SJCRH30 (cell line): Measurements from ENCODE around the gene SLC23A3. TPM values are rescaled to one million over a fixed set of nuclear protein-coding genes. Genes with fewer than 3 reads are reported as not detected.

Experiments used
- DNase-seq, 2 experiments: peaks; one replicate each; pipeline ENCODE4 v3.0.0-alpha.2; 2015 to 2020
- H3K27ac ChIP-seq: fragments of 250-450 bp; sonication (Bioruptor Pico); 2 replicates; pipeline ENCODE4 v1.5.1; 2020; ENCODE audit warnings: mild to moderate bottlenecking, moderate library complexity
- H3K27me3 ChIP-seq: fragments of 250-450 bp; sonication (Bioruptor Pico); 2 replicates; pipeline ENCODE4 v1.5.1; 2020; ENCODE audit warnings: mild to moderate bottlenecking, moderate library complexity
- H3K36me3 ChIP-seq: fragments of 250-450 bp; sonication (Bioruptor Pico); 2 replicates; pipeline ENCODE4 v1.5.1; 2020; ENCODE audit warnings: mild to moderate bottlenecking, moderate library complexity
- H3K4me1 ChIP-seq: fragments of 250-450 bp; sonication (Bioruptor Pico); 2 replicates; pipeline ENCODE4 v1.5.1; 2020; ENCODE audit warnings: mild to moderate bottlenecking, moderate library complexity
- H3K4me3 ChIP-seq: fragments of 250-450 bp; sonication (Bioruptor Pico); 2 replicates; pipeline ENCODE4 v1.5.1; 2020; ENCODE audit warnings: mild to moderate bottlenecking, moderate library complexity
- H3K9me3 ChIP-seq: fragments of 250-450 bp; sonication (Bioruptor Pico); replicated peaks from 2 replicates; pipeline ENCODE4 v1.5.1; 2020; ENCODE audit warnings: mild to moderate bottlenecking, moderate library complexity
- total RNA-seq: library from RNA; depleted of rRNA; stranded (reverse); fragments of >200 nt; shearing (Covaris generic); gene quantifications from 2 replicates; pipeline ENCODE4 v1.2.3, GENCODE V29; 2014; rRNA removed

The SLC23A3 gene
- total RNA-seq, 1 experiment from 2014 or later, result 0.10 TPM

DNA sequence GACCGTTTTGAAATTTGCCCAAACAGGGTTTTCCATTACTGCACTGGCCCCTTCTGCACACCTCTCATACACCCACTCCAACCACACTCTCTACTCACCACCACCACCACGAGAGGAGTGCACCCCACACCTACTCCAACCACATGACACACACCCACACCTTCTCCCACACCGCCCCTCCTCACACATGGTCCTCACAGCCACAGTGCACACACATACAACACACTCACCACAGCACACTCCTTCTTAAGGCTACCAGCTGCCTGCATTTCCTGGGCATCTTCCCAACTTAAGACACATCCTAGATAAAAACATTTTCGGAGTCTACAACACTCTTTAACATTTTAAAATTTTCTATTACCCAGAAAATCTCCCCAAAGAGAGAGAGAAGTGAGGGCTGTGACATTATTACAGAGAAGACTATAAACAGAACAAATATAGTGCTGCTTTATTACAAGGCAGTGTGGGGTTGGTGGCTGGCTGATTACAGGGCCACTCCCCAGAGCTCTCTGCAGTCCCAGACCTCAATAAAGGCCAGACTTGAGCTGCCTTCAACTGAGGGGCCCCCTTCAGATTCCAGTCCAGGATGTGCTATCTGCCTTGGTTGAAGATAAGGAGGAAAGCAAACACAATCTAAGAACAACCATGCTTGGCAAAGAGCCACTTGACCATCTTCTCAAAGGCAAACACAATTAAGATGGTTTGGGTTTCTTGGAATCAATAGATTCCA is 45.3 kb downstream of the SLC23A3 start:
- Histone ChIP-seq H3K4me1 (no peaks in the 10 kb centered on the region), H3K27ac (no peak overlapping the region), H3K4me3 (no peak overlapping the region), H3K9me3 (no peaks in the 10 kb centered on the region), H3K27me3 (no peaks in the 10 kb centered on the region), H3K36me3 (no peaks in the 10 kb centered on the region)
- DNase-seq, result no peak

DNA sequence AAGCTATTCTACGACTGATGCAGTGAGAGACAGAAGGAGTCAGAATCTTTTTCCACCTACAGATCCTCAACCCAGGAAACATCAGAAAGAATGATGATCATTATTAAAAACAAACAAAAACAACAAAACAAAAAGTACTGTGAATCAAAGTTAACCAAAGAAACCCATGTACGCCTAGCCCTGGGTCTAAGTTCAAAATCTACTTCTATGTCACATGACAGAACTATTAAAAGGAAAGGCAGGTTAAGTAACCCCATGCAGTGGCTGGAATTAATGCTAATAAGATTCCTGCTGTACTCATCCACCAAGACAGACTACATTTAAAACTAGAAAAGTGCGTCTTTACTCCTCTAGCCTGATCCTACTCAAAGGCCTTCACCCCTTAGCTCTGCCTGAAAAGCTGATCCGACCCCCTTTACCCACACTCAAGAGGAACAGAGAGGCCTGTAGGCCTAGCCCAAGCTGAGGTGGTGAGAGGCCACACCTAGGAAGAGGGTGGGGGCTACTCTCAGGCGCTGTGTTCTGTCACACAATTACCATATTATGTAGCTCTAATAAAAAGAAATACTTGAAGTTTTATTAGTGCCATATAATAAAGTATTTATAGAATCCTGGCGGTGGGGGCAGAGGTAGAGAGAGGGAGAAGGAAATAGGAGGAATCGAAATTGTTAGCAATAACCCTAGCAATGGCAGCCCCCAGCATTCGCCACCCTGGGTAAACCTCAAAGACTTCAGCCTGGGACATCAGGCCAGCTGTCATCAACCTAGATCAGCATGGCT is 46.3 kb downstream of the SLC23A3 start:
- H3K27me3 ChIP-seq, result no peaks in the 10 kb centered on the region
- DNase-seq, result no peak
- H3K27ac ChIP-seq, result no peak overlapping the region
- H3K4me3 ChIP-seq, result no peak overlapping the region
- no peaks in the 10 kb centered on the region for H3K36me3 ChIP-seq
- H3K4me1 ChIP-seq, result no peaks in the 10 kb centered on the region
- H3K9me3 ChIP-seq, result no peaks in the 10 kb centered on the region

DNA sequence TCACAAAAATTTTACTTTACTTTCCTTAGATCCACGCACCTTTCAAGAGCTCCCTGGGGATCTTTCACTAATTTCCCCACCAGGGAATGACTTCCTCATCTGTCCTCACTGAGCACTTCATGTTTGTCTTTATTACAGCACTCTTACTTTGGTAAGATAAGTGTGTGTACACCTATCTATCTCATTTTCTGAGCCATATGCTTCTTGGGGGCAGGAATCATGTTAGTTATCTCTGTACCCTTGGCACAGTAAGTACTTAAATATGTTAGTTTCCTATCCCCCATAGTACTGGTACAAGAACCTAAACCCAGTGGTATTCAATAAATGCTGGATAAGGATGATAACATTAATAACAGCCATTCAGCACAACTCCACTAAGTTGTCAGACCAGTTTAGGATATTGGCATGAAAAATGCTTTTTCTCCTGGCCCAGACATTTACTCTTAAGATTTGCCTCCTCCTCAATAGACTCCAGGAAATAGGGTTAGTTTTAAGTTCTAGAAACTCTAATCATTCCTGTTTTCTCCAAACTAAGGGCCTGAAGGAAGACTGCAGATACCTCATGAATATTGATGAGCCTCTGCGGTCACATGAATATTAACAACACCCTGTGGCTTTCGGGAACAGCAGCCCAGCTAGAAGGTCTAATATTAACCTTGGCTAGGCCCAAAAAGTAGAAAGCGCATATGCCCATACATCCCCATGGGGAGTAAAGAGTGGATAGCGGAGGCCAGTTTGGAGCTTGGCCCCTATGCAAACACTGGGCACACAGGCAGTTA is 47.4 kb downstream of the SLC23A3 start:
- no peak overlapping the region for H3K27ac ChIP-seq
- no peak overlapping the region for H3K4me3 ChIP-seq
- H3K9me3 ChIP-seq, result no peaks in the 10 kb centered on the region
- H3K27me3 ChIP-seq, result no peaks in the 10 kb centered on the region
- H3K4me1 ChIP-seq, result no peaks in the 10 kb centered on the region
- H3K36me3 ChIP-seq, result no peaks in the 10 kb centered on the region
- DNase-seq, result no peak

DNA sequence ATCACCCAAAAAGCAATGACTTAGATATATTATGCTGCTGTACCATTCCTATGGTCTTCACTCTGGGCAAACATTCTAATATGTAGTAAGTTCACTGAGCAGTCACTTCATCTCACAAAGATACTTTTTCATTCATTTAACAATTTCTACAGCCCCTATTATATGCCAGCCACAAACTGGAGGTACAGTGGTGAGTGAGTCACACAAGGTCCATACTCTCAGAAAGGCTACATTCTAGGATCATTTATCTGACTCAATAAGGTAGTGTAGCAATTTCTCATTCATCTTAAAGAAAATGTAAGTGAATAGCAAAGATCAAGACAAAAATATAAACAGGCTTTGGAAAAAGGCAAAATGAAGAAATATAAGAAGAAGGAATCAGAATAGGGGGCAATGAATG is 49.7 kb downstream of the SLC23A3 start:
- DNase-seq, result no peak
- H3K27ac ChIP-seq, result no peak overlapping the region
- no peaks in the 10 kb centered on the region for H3K9me3 ChIP-seq
- H3K36me3 ChIP-seq, result no peaks in the 10 kb centered on the region
- H3K4me1 ChIP-seq, result no peaks in the 10 kb centered on the region
- H3K4me3 ChIP-seq, result no peak overlapping the region
- H3K27me3 ChIP-seq, result no peaks in the 10 kb centered on the region

DNA sequence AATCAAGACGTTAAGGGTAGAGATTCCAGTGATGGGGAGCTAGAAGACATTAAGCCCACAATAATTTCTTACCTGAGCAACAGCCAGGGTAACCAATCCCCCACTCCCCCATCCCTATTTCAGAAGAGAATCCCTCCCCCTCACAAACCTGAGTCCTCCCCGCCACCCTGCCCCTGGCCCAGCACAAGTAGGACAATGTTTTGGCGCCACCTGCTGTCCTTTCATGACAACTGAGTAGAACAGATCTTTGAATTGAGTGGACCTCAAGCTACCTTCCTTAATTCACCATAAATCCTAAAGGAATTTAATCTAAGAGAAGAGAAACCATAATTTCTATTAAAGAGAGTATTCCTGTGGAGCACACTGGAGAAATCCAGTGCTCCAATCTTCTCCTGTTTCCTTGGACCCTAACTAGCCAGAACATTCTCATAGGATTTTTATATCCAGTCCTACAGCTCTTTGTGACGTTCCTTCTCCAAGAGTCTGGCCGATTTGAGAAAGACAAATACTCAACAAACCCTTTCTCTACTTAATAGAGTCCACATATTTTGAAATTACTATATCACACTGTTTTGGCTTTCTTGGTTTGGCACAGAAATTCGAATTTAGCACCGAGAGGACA is 50.3 kb downstream of the SLC23A3 start:
- DNase-seq, result peak; percentile 62 to 81
- no peaks in the 10 kb centered on the region for H3K4me1 ChIP-seq

DNA sequence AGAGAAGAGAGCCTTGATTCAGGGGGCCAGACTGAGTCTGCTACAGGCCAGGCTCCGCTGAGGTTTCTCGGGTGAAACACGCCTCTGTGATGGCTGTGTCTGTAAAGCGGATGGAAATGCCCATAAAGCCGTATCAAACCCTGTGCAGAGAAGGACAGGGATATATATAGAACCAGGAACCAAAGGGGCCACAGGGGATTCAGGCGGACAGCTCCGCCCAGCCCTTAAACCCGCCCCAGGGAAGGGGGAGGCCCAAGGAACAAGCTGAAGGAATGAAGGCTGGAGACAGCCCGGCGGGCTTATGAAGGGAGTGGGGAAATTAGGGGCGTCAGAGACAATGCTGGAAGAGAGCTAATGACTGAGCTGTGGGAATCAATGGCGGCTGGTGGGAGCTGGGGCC is 51.3 kb downstream of the SLC23A3 start:
- Histone ChIP-seq H3K4me3 (no peak overlapping the region), H3K27me3 (no peaks in the 10 kb centered on the region), H3K9me3 (no peaks in the 10 kb centered on the region), H3K27ac (no peak overlapping the region), H3K4me1 (no peaks in the 10 kb centered on the region), H3K36me3 (no peaks in the 10 kb centered on the region)
- no peak for DNase-seq

More for the DNA sequence above, 50.3 kb downstream of the SLC23A3 start:
- no peak overlapping the region for H3K4me3 ChIP-seq
- no peak overlapping the region for H3K27ac ChIP-seq
- H3K27me3 ChIP-seq, result no peaks in the 10 kb centered on the region
- no peaks in the 10 kb centered on the region for H3K9me3 ChIP-seq
- H3K36me3 ChIP-seq, result no peaks in the 10 kb centered on the region

DNA sequence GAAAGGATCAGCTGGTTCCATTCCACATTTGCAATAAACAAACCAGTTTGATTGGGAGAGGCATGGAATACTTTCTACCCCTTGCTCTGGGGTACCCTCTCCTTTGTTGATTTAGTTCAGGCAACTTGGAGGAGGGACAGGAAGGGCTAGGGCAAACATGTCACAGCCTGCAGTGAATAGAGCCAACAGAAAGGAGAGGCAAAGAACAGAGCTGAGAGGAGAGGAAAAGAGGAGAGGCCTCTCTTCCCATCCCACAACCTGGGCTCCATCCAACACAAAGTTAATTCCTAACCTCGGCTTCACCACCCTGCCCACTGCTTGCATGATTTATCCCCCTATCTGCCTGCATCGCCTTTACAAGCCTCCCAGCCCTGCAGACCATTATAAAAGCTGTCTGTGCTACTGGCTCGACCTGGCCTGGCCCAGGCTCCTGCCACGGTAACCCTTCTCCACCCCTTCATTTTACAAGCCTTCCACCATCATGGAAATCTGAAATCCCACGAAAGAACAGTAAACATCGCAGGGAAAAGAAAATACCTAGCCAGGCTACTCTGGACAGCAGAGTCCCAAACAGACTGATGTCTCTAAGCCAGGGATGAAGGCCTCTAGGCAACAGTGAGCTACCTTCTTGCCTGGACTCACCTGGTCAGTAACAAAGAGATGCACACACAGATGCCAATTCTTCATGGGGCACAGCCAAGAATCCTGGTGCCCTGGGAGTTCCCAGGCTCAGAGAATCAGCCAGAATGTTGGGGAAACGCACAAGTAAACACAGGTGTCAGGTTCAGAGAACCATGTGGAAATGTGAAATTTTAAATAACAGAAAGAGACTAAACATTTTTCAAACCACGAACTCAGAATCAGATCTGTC is 52.8 kb downstream of the SLC23A3 start:
- H3K4me3 ChIP-seq, result no peak overlapping the region
- H3K27me3 ChIP-seq, result no peaks in the 10 kb centered on the region
- no peaks in the 10 kb centered on the region for H3K36me3 ChIP-seq
- no peaks in the 10 kb centered on the region for H3K4me1 ChIP-seq
- no peak overlapping the region for H3K27ac ChIP-seq
- H3K9me3 ChIP-seq, result no peaks in the 10 kb centered on the region
- DNase-seq, result no peak

DNA sequence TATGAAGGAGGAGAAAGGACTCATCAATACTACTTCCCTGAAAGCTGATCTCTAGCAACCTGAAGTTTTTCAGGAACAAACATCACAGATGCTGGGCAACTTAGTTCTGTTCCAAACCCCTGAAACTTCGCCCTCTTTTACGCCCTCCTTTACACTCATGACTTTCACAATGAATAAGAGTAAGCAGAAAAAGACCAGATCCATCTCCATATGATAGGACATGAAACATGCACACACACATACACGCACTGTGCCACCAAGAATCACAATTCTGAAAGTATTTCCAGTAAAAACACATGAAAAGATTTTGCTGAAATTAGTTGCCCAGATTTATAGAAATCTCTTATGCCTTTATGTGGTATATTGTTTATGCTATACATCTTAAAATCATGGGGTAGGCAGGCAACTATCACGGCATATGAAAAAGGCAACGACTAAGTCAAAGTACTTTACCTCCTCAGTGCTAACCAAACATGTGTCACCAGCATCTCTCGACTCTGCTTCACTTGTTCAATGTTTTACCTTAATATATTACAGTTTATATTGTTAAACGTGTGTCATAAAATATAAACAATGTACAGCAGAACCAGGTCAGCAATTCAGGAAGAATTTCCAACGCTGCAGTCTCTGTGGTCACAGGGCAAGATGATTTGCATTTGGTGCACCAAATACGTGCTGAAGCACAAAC is 57.0 kb downstream of the SLC23A3 start:
- H3K36me3 ChIP-seq, result no peaks in the 10 kb centered on the region
- no peaks in the 10 kb centered on the region for H3K9me3 ChIP-seq
- no peaks in the 10 kb centered on the region for H3K27me3 ChIP-seq
- H3K4me3 ChIP-seq, result no peak overlapping the region
- no peak for DNase-seq
- H3K4me1 ChIP-seq, result no peaks in the 10 kb centered on the region
- no peak overlapping the region for H3K27ac ChIP-seq

DNA sequence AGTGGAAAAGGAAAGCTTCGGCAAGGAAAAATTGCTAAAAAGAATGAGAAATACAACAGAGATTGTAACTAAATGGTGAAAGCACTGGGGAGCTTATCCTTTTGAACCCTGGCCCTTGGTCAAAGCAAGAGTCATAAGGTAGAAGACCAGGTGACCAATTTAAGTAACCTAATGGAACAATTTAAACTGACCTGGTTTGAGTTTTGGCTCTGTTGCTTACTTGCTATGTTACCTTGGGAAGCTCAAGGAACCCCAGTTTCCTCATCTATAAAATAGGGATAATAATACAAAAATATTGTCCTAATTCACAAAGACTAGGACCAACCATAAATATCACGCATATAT is 57.8 kb downstream of the SLC23A3 start:
- Histone ChIP-seq H3K27ac (no peak overlapping the region), H3K9me3 (no peaks in the 10 kb centered on the region), H3K27me3 (no peaks in the 10 kb centered on the region), H3K4me1 (no peaks in the 10 kb centered on the region), H3K36me3 (no peaks in the 10 kb centered on the region), H3K4me3 (no peak overlapping the region)
- no peak for DNase-seq

Other genes starting within 250 kb of the SLC23A3 start
- gene CDK5R2, start 210.4 kb downstream of the SLC23A3 start, total RNA-seq, result 0.14 TPM in 1 of 2 replicates, not detected in the other
- gene FEV, start 184.8 kb downstream of the SLC23A3 start, total RNA-seq, result not detected in 2 replicates
- 0.15 TPM in 1 of 2 replicates, not detected in the other for gene CRYBA2, start 176.6 kb downstream of the SLC23A3 start, total RNA-seq
- not detected in 2 replicates for gene CFAP65, start 128.5 kb downstream of the SLC23A3 start, total RNA-seq
- 0.10 TPM in 1 of 2 replicates, not detected in the other for gene IHH, start 109.1 kb downstream of the SLC23A3 start, total RNA-seq
- 19.6 and 21.7 TPM in 2 replicates for gene NHEJ1, start 9.2 kb downstream of the SLC23A3 start, total RNA-seq
- 13.0 and 13.3 TPM in 2 replicates for gene CNPPD1, start 6.9 kb upstream of the SLC23A3 start, total RNA-seq
- gene RETREG2, start 8.2 kb upstream of the SLC23A3 start, total RNA-seq, result 32.0 and 38.0 TPM in 2 replicates
- 16.0 and 16.2 TPM in 2 replicates for gene ZFAND2B, start 36.8 kb upstream of the SLC23A3 start, total RNA-seq
- 18.6 and 26.5 TPM in 2 replicates for gene ABCB6, start 48.9 kb upstream of the SLC23A3 start, total RNA-seq
- 35.3 and 37.8 TPM in 2 replicates for gene ATG9A, start 59.6 kb upstream of the SLC23A3 start, total RNA-seq
- 19.2 and 28.7 TPM in 2 replicates for gene ANKZF1, start 59.8 kb upstream of the SLC23A3 start, total RNA-seq
- 2.9 and 4.2 TPM in 2 replicates for gene GLB1L, start 75.4 kb upstream of the SLC23A3 start, total RNA-seq
- gene STK16, start 75.5 kb upstream of the SLC23A3 start, total RNA-seq, result 11.0 and 12.7 TPM in 2 replicates
- 0.08 TPM in 1 of 2 replicates, not detected in the other for gene TUBA4B, start 83.2 kb upstream of the SLC23A3 start, total RNA-seq
- gene TUBA4A, start 83.9 kb upstream of the SLC23A3 start, total RNA-seq, result 188 and 197 TPM in 2 replicates
- gene DNAJB2, start 109.3 kb upstream of the SLC23A3 start, total RNA-seq, result 16.8 and 19.4 TPM in 2 replicates
- not detected in 2 replicates for gene PTPRN, start 139.4 kb upstream of the SLC23A3 start, total RNA-seq
- not detected in 2 replicates for gene RESP18, start 162.7 kb upstream of the SLC23A3 start, total RNA-seq
- gene DNPEP, start 217.9 kb upstream of the SLC23A3 start, total RNA-seq, result 29.5 and 33.1 TPM in 2 replicates
- 331 and 376 TPM in 2 replicates for gene DES, start 248.3 kb upstream of the SLC23A3 start, total RNA-seq